ENCODE measurements around the gene ZSWIM1.

- TF ChIP-seq EZH2 (IDR thresholded peaks at IDR 0.05; ENCODE audit: insufficient read depth, poor library complexity, severe bottlenecking): no peak
- no peak for TF ChIP-seq EZH2phosphoT487 (IDR thresholded peaks at IDR 0.05; ENCODE audit: insufficient read depth, low read depth)
Measured at GRCh38 chr20:45843506-45843905, 37.5 kb upstream of the ZSWIM1 start.

Measured in GM23248 (cell line).